HepG2 (cell line): ENCODE data around the gene PIEZO1. TPM values are rescaled to one million over a fixed set of nuclear protein-coding genes. Genes with fewer than 3 reads are reported as not detected.

ENCODE experiments used
- BHLHE40 ChIP-seq: IDR thresholded peaks from 2 replicates; pipeline ENCODE4 v1.6.1; 2011; ENCODE audit warnings: low read length, improper control_type of control experiment
- BORCS8-MEF2B ChIP-seq: sonication (generic); formaldehyde crosslinking; IDR thresholded peaks from 2 replicates; pipeline ENCODE4 v1.8.0; 2022; ENCODE audit warnings: mild to moderate bottlenecking, missing genetic modification reagents
- CENPX ChIP-seq: sonication (generic); formaldehyde crosslinking; IDR thresholded peaks from 2 replicates; pipeline ENCODE4 v1.9.0; 2021; ENCODE audit warnings: mild to moderate bottlenecking, missing genetic modification reagents, moderate library complexity
- ELF4 ChIP-seq: sonication (generic); formaldehyde crosslinking; IDR thresholded peaks from 2 replicates; pipeline ENCODE4 v1.5.0; 2020; ENCODE audit warnings: missing genetic modification reagents, mild to moderate bottlenecking, moderate library complexity, borderline replicate concordance
- HMG20B ChIP-seq: conservative IDR thresholded peaks from 2 replicates; pipeline ENCODE4 v1.6.1; 2016; ENCODE audit warnings: missing genetic modification reagents, missing compliant biosample characterization
- MXD4 ChIP-seq: IDR thresholded peaks from 2 replicates; pipeline ENCODE4 v1.6.1; 2016; ENCODE audit warnings: mild to moderate bottlenecking, missing biosample characterization, missing genetic modification reagents
- PAX8 ChIP-seq: sonication (generic); formaldehyde crosslinking; IDR thresholded peaks from 2 replicates; pipeline ENCODE4 v1.8.0; 2022; ENCODE audit warnings: mild to moderate bottlenecking, missing genetic modification reagents, borderline replicate concordance
- PCBP1 ChIP-seq: fragments of 200-400 bp; formaldehyde crosslinking; IDR thresholded peaks from 2 replicates; pipeline ENCODE4 v1.6.1; 2017; ENCODE audit warnings: mild to moderate bottlenecking, low read depth, low read length, borderline replicate concordance
- RARA ChIP-seq: IDR thresholded peaks from 2 replicates; pipeline ENCODE4 v1.6.1; 2016; ENCODE audit warnings: missing genetic modification reagents, missing compliant biosample characterization
- REL ChIP-seq: sonication (generic); formaldehyde crosslinking; conservative IDR thresholded peaks from 2 replicates; pipeline ENCODE4 v1.8.0; 2022; ENCODE audit warnings: mild to moderate bottlenecking, missing genetic modification reagents, moderate library complexity
- RFX5 ChIP-seq: IDR thresholded peaks from 2 replicates; pipeline ENCODE4 v1.6.1; 2011; ENCODE audit warnings: low read depth, low read length, improper control_type of control experiment
- SAFB2 ChIP-seq: sonication (generic); formaldehyde crosslinking; IDR thresholded peaks from 2 replicates; pipeline ENCODE4 v1.5.1; 2020; ENCODE audit warnings: missing genetic modification reagents, low read depth, mild to moderate bottlenecking, borderline replicate concordance
- SMAD3 ChIP-seq: sonication (generic); formaldehyde crosslinking; IDR thresholded peaks from 2 replicates; pipeline ENCODE4 v1.4.0; 2020; ENCODE audit warnings: missing genetic modification reagents
- SOX6 ChIP-seq, 2 experiments: fragments of 450-650 bp in 1 of 2; sonication (generic) in 1 of 2; formaldehyde crosslinking in 1 of 2; IDR thresholded peaks; 2 replicates each; pipeline versions ENCODE4 v1.4.0 to v1.6.1; 2017 to 2020; ENCODE audit warnings: antibody characterized with exemption in 1 of 2, mild to moderate bottlenecking in 1 of 2, missing genetic modification reagents in 1 of 2
- TEAD3 ChIP-seq: optimal IDR thresholded peaks from 2 replicates; pipeline ENCODE3; 2016; ENCODE audit warnings: borderline replicate concordance
- ZBTB38 ChIP-seq: sonication (generic); formaldehyde crosslinking; IDR thresholded peaks from 2 replicates; pipeline ENCODE4 v1.5.1; 2020; ENCODE audit warnings: mild to moderate bottlenecking, missing genetic modification reagents
- ZNF224 ChIP-seq: sonication (generic); formaldehyde crosslinking; IDR thresholded peaks from 2 replicates; pipeline ENCODE4 v1.5.0; 2020; ENCODE audit warnings: mild to moderate bottlenecking, missing genetic modification reagents
- ZNF253 ChIP-seq: sonication (generic); formaldehyde crosslinking; IDR thresholded peaks from 2 replicates; pipeline ENCODE4 v1.8.0; 2022; ENCODE audit warnings: mild to moderate bottlenecking, missing genetic modification reagents, borderline replicate concordance
- ZNF446 ChIP-seq: sonication (generic); formaldehyde crosslinking; IDR thresholded peaks from 2 replicates; pipeline ENCODE4 v1.5.0; 2020; ENCODE audit warnings: mild to moderate bottlenecking, missing genetic modification reagents
- ZNF468 ChIP-seq: sonication (generic); formaldehyde crosslinking; IDR thresholded peaks from 2 replicates; pipeline ENCODE4 v1.8.0; 2022; ENCODE audit warnings: mild to moderate bottlenecking, moderate library complexity, missing genetic modification reagents
- ZNF687 ChIP-seq: sonication (generic); formaldehyde crosslinking; IDR thresholded peaks from 2 replicates; pipeline ENCODE4 v1.5.1; 2020; ENCODE audit warnings: mild to moderate bottlenecking, missing genetic modification reagents, moderate library complexity
- polyA plus RNA-seq, 8 experiments: library from polyadenylated mRNA; depleted of rRNA in 3 of 8; stranded (reverse) in 7 of 8; unstranded in 1 of 8; fragments of >200 nt; fragmentation: Illumina TruSeq in 4 of 8; extraction: Trizol in 4 of 8; gene quantifications; 2 replicates each; pipeline versions ENCODE4 v1.2.1 to v1.2.3, GENCODE V29; 2011 to 2016; ENCODE audit warnings: low read depth in 4 of 8, missing spikeins in 1 of 8, mixed read lengths in 1 of 8; ENCODE audit not compliant: insufficient read depth in 1 of 8
- total RNA-seq, 5 experiments: library from RNA; depleted of rRNA; stranded (reverse); fragments of >200 nt; fragmentation: Illumina TruSeq; extraction: Trizol; gene quantifications; 2 replicates each; pipeline ENCODE4 v1.2.3, GENCODE V29; 2016; ENCODE audit warnings: low read depth in 1 of 5
- TF ChIP-seq, protein P1 (sequence below): sonication (generic); formaldehyde crosslinking; IDR thresholded peaks from 2 replicates; pipeline ENCODE4 v1.5.0; 2020; ENCODE audit warnings: mild to moderate bottlenecking, missing genetic modification reagents, borderline replicate concordance

PIEZO1 gene
- total and polyA plus RNA-seq, 2 of the 13 experiments (the other 11 are each of a cell fraction or from before 2014, with no cell fraction given) = 67.9 to 85.0 TPM

GRCh38 chr16:88743693-88744576 is 41.1 kb downstream of the PIEZO1 start (continued):
- no peak for TF ChIP-seq CENPX (CRISPR knock-in tag)
- peak; percentile 77; the same call in 1 of the 2 replicates for TF ChIP-seq BORCS8-MEF2B (CRISPR knock-in tag)
- TF ChIP-seq, protein P1, sequence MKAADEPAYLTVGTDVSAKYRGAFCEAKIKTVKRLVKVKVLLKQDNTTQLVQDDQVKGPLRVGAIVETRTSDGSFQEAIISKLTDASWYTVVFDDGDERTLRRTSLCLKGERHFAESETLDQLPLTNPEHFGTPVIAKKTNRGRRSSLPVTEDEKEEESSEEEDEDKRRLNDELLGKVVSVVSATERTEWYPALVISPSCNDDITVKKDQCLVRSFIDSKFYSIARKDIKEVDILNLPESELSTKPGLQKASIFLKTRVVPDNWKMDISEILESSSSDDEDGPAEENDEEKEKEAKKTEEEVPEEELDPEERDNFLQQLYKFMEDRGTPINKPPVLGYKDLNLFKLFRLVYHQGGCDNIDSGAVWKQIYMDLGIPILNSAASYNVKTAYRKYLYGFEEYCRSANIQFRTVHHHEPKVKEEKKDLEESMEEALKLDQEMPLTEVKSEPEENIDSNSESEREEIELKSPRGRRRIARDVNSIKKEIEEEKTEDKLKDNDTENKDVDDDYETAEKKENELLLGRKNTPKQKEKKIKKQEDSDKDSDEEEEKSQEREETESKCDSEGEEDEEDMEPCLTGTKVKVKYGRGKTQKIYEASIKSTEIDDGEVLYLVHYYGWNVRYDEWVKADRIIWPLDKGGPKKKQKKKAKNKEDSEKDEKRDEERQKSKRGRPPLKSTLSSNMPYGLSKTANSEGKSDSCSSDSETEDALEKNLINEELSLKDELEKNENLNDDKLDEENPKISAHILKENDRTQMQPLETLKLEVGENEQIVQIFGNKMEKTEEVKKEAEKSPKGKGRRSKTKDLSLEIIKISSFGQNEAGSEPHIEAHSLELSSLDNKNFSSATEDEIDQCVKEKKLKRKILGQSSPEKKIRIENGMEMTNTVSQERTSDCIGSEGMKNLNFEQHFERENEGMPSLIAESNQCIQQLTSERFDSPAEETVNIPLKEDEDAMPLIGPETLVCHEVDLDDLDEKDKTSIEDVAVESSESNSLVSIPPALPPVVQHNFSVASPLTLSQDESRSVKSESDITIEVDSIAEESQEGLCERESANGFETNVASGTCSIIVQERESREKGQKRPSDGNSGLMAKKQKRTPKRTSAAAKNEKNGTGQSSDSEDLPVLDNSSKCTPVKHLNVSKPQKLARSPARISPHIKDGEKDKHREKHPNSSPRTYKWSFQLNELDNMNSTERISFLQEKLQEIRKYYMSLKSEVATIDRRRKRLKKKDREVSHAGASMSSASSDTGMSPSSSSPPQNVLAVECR (CRISPR knock-in tag) = peak; percentile 31; the same call in 1 of the 2 replicates
- 0 out of 2 replicates have a peak, but pooled peaks have one; percentile 11 for TF ChIP-seq RARA (CRISPR knock-in tag)
- no peak for TF ChIP-seq ZNF468
- TF ChIP-seq SAFB2 (CRISPR knock-in tag) = no peak
- TF ChIP-seq SMAD3 = no peak
- peak; percentile 58 for TF ChIP-seq ZNF687
- no peak for TF ChIP-seq MXD4
- TF ChIP-seq BHLHE40 = no peak
- TF ChIP-seq HMG20B (CRISPR knock-in tag) = no peak
- no peak for TF ChIP-seq TEAD3
- no peak for TF ChIP-seq ZNF224 (CRISPR knock-in tag)
- TF ChIP-seq ELF4 (CRISPR knock-in tag) = no peak
- TF ChIP-seq ZNF446 (CRISPR knock-in tag) = no peak
- TF ChIP-seq PAX8 = no peak
- 0 out of 2 replicates have a peak, but pooled peaks have one; percentile 51 for TF ChIP-seq REL (CRISPR knock-in tag)
- no peak for TF ChIP-seq SOX6 (IDR thresholded peaks at IDR 0.05)
- TF ChIP-seq SOX6 (CRISPR knock-in tag; IDR thresholded peaks at IDR 0.05) = 0 out of 2 replicates have a peak, but pooled peaks have one; percentile 22
- TF ChIP-seq RFX5 = no peak
- no peak for TF ChIP-seq ZNF253
- peak; percentile 49 for TF ChIP-seq ZBTB38
- TF ChIP-seq PCBP1 = 0 out of 2 replicates have a peak, but pooled peaks have one; percentile 32
